Glomerular visceral epithelial cell (primary cell): ENCODE measurements around the gene CCDC174.

Experiments
- DNase-seq: peaks from one replicate; pipeline ENCODE4 v3.0.0-alpha.2; 2016; ENCODE audit errors: extremely low spot score

The CCDC174 gene

GRCh38 chr3:14703128-14703750 is 51.7 kb downstream of the CCDC174 start:
- no peak for DNase-seq

GRCh38 chr3:14703791-14704190 is 52.2 kb downstream of the CCDC174 start:
- no peak for DNase-seq

- no peak for DNase-seq
Measured at GRCh38 chr3:14706096-14706495, 54.5 kb downstream of the CCDC174 start.

GRCh38 chr3:14716591-14716990 is 65.0 kb downstream of the CCDC174 start:
- DNase-seq = no peak

- no peak for DNase-seq
Measured at GRCh38 chr3:14717307-14717706, 65.7 kb downstream of the CCDC174 start.

GRCh38 chr3:14718539-14718938 is 67.0 kb downstream of the CCDC174 start:
- DNase-seq = no peak

- DNase-seq = no peak
Measured at GRCh38 chr3:14719006-14719405, 67.4 kb downstream of the CCDC174 start.

- peak; percentile 2 for DNase-seq
Measured at GRCh38 chr3:14721126-14721864, 69.7 kb downstream of the CCDC174 start.
